CD4-positive, alpha-beta T cell (primary cell): ENCODE data around the gene STARD7. TPM values are rescaled to one million over a fixed set of nuclear protein-coding genes. Genes with fewer than 3 reads are reported as not detected.

Experiments
- ATAC-seq: fragments of 200-7000 bp; cut with Tn5 transposase; one replicate; pipeline ENCODE4 v1.10.0; 2022; ENCODE audit warnings: mild to moderate bottlenecking; ENCODE audit not compliant: poor library complexity
- CTCF ChIA-PET: fragments of 350-600 bp; sonication (Branson Sonifier 250); formaldehyde crosslinking; loops from one replicate; lab custom pipeline; 2021; ENCODE audit warnings: antibody characterized with exemption, inconsistent platforms; lab: Charles Lee
- POLR2A ChIA-PET: fragments of 350-600 bp; sonication (Branson Sonifier 250); formaldehyde crosslinking; loops from one replicate; lab custom pipeline; 2021; ENCODE audit warnings: antibody characterized with exemption, inconsistent platforms; lab: Charles Lee
- DNase-seq, 14 experiments: peaks; one replicate each; pipeline ENCODE4 v3.0.0-alpha.2; 2013 to 2020; ENCODE audit warnings: mixed read lengths in 2 of 14
- H3K27ac ChIP-seq, 2 donors: one replicate each; pipeline versions ENCODE4 v1.5.1 to v1.7.0; 2013; ENCODE audit warnings: low read length in 2 of 2, low read depth in 1 of 2, mild to moderate bottlenecking in 1 of 2
- H3K27me3 ChIP-seq, 2 experiments: 1 replicate in 1 of 2; 2 replicates in 1 of 2; pipeline versions ENCODE4 v1.6.1 to v1.7.0; 2013; ENCODE audit warnings: low read length in 2 of 2, control low read depth in 1 of 2, mild to moderate bottlenecking in 1 of 2, moderate library complexity in 1 of 2; ENCODE audit not compliant: insufficient read depth in 2 of 2, control insufficient read depth in 1 of 2
- H3K36me3 ChIP-seq: one replicate; pipeline ENCODE4 v1.6.1; 2013; ENCODE audit warnings: low read length, control low read depth; ENCODE audit not compliant: insufficient read depth
- H3K4me1 ChIP-seq: one replicate; pipeline ENCODE4 v1.6.1; 2013; ENCODE audit warnings: low read length, control low read depth; ENCODE audit not compliant: insufficient read depth
- H3K4me3 ChIP-seq: one replicate; pipeline ENCODE4 v1.5.1; 2013; ENCODE audit warnings: mild to moderate bottlenecking, low read length, moderate library complexity
- H3K9me3 ChIP-seq, 2 experiments: 1 replicate in 1 of 2; 2 replicates in 1 of 2; pipeline versions ENCODE4 v1.6.1 to v1.7.0; 2013; ENCODE audit warnings: low read length in 2 of 2, mild to moderate bottlenecking in 2 of 2, control low read depth in 1 of 2, moderate library complexity in 1 of 2; ENCODE audit not compliant: control insufficient read depth in 1 of 2, insufficient read depth in 1 of 2
- H3K27ac Mint-ChIP-seq: one replicate; pipeline ENCODE4 v1.8.0; 2020; ENCODE audit warnings: mixed read lengths
- H3K27me3 Mint-ChIP-seq: one replicate; pipeline ENCODE4 v1.8.0; 2021; ENCODE audit warnings: mixed read lengths
- H3K36me3 Mint-ChIP-seq: one replicate; pipeline ENCODE4 v1.8.0; 2021; ENCODE audit warnings: low read depth, mixed read lengths
- H3K4me1 Mint-ChIP-seq: one replicate; pipeline ENCODE4 v1.8.0; 2021; ENCODE audit warnings: low read depth, mixed read lengths
- H3K4me3 Mint-ChIP-seq: one replicate; pipeline ENCODE4 v1.8.0; 2020; ENCODE audit warnings: mild to moderate bottlenecking, mixed read lengths
- H3K9me3 Mint-ChIP-seq: one replicate; pipeline ENCODE4 v1.8.0; 2020; ENCODE audit warnings: mixed read lengths
- intact Hi-C, 2 experiments: fragments of 100-400 bp; cut with DNase I in 1 of 2; cut with micrococcal nuclease in 1 of 2; formaldehyde crosslinking; loops; one replicate each; pipeline versions ENCODE4 v1.15.1 to v1.9.0; 2023 to 2025; cut with DNase I, micrococcal nuclease
- total RNA-seq, 174 experiments: library from RNA in 2 of 174; stranded (reverse) in 2 of 174; gene quantifications; one replicate each; pipeline ENCODE4 v1.2.3 and lab custom pipeline; 2021 to 2026
- TF ChIP-seq, protein P1 (sequence below): fragments of 200-600 bp; IDR thresholded peaks from one replicate; pipeline ENCODE4 v1.8.0; 2022; ENCODE audit warnings: antibody characterized with exemption, mild to moderate bottlenecking

The STARD7 gene
- total RNA-seq, 2 experiments from 2014 or later = 57.4 to 58.6 TPM

DNA sequence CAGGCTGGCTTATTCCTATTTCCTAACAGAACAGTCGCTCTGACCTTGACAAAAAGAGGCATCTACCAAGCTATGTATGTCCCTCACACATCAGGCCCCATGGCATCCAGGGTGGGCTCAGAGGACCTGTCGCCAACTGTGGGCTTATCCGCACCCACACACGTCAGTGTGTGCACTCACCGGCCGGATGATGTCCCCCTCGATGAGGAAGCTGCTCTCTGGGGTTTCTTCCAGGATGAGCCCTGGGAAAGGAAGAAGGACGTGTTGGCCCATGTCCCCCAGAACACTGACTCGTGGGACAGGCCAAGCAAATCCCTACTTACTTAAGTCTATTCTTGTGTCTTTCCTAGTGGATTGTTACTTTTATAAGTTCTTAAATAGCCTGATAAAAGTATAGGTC, 73.5 kb downstream of the STARD7 start:
- H3K4me3 ChIP-seq = no peak overlapping the region
- H3K36me3 Mint-ChIP-seq = peaks cover 12% of the 10 kb centered on the region
- DNase-seq (no peak), ATAC-seq (no peak)
- H3K27me3 ChIP-seq = no peaks in the 10 kb centered on the region
- no peak overlapping the region for H3K4me3 Mint-ChIP-seq
- no peaks in the 10 kb centered on the region for H3K27me3 Mint-ChIP-seq
- POLR2A ChIA-PET = no interaction called here
- no peak overlapping the region for H3K27ac ChIP-seq
- H3K36me3 ChIP-seq = peaks cover 6% of the 10 kb centered on the region
- no peaks in the 10 kb centered on the region for H3K9me3 Mint-ChIP-seq
- peaks cover 16% of the 10 kb centered on the region for H3K4me1 ChIP-seq
- peaks cover 11% of the 10 kb centered on the region for H3K4me1 Mint-ChIP-seq
- CTCF ChIA-PET = interaction anchor here (15.2 kb wide), 1 partner anchor 40 kb away, joined by 229 read pairs; no protein-coding TSS in a partner anchor
- H3K27ac Mint-ChIP-seq = no peak overlapping the region
- no peaks in the 10 kb centered on the region for H3K9me3 ChIP-seq
- TF ChIP-seq, protein P1, sequence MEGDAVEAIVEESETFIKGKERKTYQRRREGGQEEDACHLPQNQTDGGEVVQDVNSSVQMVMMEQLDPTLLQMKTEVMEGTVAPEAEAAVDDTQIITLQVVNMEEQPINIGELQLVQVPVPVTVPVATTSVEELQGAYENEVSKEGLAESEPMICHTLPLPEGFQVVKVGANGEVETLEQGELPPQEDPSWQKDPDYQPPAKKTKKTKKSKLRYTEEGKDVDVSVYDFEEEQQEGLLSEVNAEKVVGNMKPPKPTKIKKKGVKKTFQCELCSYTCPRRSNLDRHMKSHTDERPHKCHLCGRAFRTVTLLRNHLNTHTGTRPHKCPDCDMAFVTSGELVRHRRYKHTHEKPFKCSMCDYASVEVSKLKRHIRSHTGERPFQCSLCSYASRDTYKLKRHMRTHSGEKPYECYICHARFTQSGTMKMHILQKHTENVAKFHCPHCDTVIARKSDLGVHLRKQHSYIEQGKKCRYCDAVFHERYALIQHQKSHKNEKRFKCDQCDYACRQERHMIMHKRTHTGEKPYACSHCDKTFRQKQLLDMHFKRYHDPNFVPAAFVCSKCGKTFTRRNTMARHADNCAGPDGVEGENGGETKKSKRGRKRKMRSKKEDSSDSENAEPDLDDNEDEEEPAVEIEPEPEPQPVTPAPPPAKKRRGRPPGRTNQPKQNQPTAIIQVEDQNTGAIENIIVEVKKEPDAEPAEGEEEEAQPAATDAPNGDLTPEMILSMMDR = no peak
- intact Hi-C loops = no loop called here

Other genes starting within 250 kb of the STARD7 start
- 10 to 100 TPM; 74.0 to 78.3 TPM for gene ANKRD36C, start 217.0 kb downstream of the STARD7 start, total RNA-seq
- gene GPAT2, start 173.9 kb downstream of the STARD7 start, total RNA-seq = 1 to 10 TPM; 1.3 to 2.0 TPM
- under 1 TPM; 0.52 to 0.84 TPM for gene ADRA2B, start 92.3 kb downstream of the STARD7 start, total RNA-seq
- gene ASTL, start 70.3 kb downstream of the STARD7 start, total RNA-seq = 1 to 10 TPM; 5.0 to 6.5 TPM
- 100 to 1,000 TPM; 728 to 730 TPM for gene DUSP2, start 63.4 kb downstream of the STARD7 start, total RNA-seq
- 10 to 100 TPM; 34.2 to 36.0 TPM for gene TMEM127, start 57.2 kb upstream of the STARD7 start, total RNA-seq
- 10 to 100 TPM; 55.4 to 55.6 TPM for gene CIAO1, start 57.4 kb upstream of the STARD7 start, total RNA-seq
- 100 to 1,000 TPM; 274 to 297 TPM for gene SNRNP200, start 96.7 kb upstream of the STARD7 start, total RNA-seq
- 1 to 10 TPM; 5.1 to 5.7 TPM for gene ITPRIPL1, start 116.5 kb upstream of the STARD7 start, total RNA-seq
- gene NCAPH, start 126.9 kb upstream of the STARD7 start, total RNA-seq = 1 to 10 TPM; 3.0 to 3.1 TPM